T-helper 2 cell treated with Interferon-gamma antibody and Interleukin-4, amounts not matched to agents 100 ng/mL and 5 ng/mL, for 36 hours (primary cell): ENCODE data around the gene TMEM101. TPM values are rescaled to one million over a fixed set of nuclear protein-coding genes. Genes with fewer than 3 reads are reported as not detected.
"Not testable (repeated sequence)": the region's sequence is repeated elsewhere in the genome, so short reads cannot be mapped to it uniquely, and the experiment has no call there.

Experiments
- intact Hi-C: fragments of 100-400 bp; cut with micrococcal nuclease; formaldehyde crosslinking; loops from one replicate; pipeline ENCODE4 v1.15.1; 2023
- total RNA-seq: library from RNA; stranded (reverse); gene quantifications from 2 replicates; pipeline ENCODE4 v1.2.3, GENCODE V29; 2022

Gene TMEM101
- total RNA-seq, 1 donor from 2014 or later: 29.7 TPM

GRCh38 chr17:44024271-44024663, 9.5 kb upstream of the TMEM101 start:
- intact Hi-C loops: no loop called here

GRCh38 chr17:44023545-44024270, 8.9 kb upstream of the TMEM101 start:
- intact Hi-C loops: no loop called here

GRCh38 chr17:44022246-44022645, 7.5 kb upstream of the TMEM101 start:
- intact Hi-C loops: no loop called here

- intact Hi-C loops: not testable (repeated sequence)
These were observed 6.5 kb upstream of the TMEM101 start for GRCh38 chr17:44021227-44021626.

GRCh38 chr17:44014133-44014436, 678 bp downstream of the TMEM101 start:
- intact Hi-C loops: loop anchor here (2.0 kb wide), 1 partner anchor 57 kb away; the partner anchor contains the start of gene G6PC3

- intact Hi-C loops: no loop called here
These were observed 1.9 kb downstream of the TMEM101 start for GRCh38 chr17:44012874-44013273.

- intact Hi-C loops: no loop called here
These were observed 2.4 kb downstream of the TMEM101 start for GRCh38 chr17:44012391-44012790.

- intact Hi-C loops: no loop called here
These were observed 2.9 kb downstream of the TMEM101 start for GRCh38 chr17:44011876-44012275.

GRCh38 chr17:44010966-44011647, 3.7 kb downstream of the TMEM101 start:
- intact Hi-C loops: no loop called here

GRCh38 chr17:44008205-44008909, 6.4 kb downstream of the TMEM101 start:
- intact Hi-C loops: no loop called here

GRCh38 chr17:44007346-44008204, 7.2 kb downstream of the TMEM101 start:
- intact Hi-C loops: loop anchor here (2.0 kb wide), 2 partner anchors 59 to 229 kb away; partner anchors contain the start of genes DUSP3 and LSM12

- intact Hi-C loops: loop anchor here (2.0 kb wide), 2 partner anchors 60 to 228 kb away; partner anchors contain the start of genes DUSP3 and LSM12
These were observed 8.0 kb downstream of the TMEM101 start for GRCh38 chr17:44006598-44007345.

GRCh38 chr17:44006272-44006597, 8.5 kb downstream of the TMEM101 start:
- intact Hi-C loops: loop anchor here (2.0 kb wide), 2 partner anchors 61 to 227 kb away; partner anchors contain the start of genes DUSP3 and LSM12

GRCh38 chr17:44005527-44006271, 9.1 kb downstream of the TMEM101 start:
- intact Hi-C loops: loop anchor here (2.0 kb wide), 2 partner anchors 61 to 227 kb away; partner anchors contain the start of genes DUSP3 and LSM12

- intact Hi-C loops: no loop called here
These were observed 9.8 kb downstream of the TMEM101 start for GRCh38 chr17:44004761-44005526.

GRCh38 chr17:44004077-44004760, 10.5 kb downstream of the TMEM101 start, which contains the start of gene NAGS:
Gene NAGS (plus strand): TSS chr17:44004622. CDS start chr17:44004664, 42 bp downstream.
- intact Hi-C loops: no loop called here

GRCh38 chr17:44002141-44002848, 12.5 kb downstream of the TMEM101 start:
- intact Hi-C loops: no loop called here
